Brain microvascular endothelial cell (primary cell): Measurements from ENCODE around the gene HYOU1.

Experiments used
- DNase-seq: peaks from one replicate; pipeline ENCODE4 v3.0.0-alpha.2; 2020
- H3K27ac ChIP-seq: fragments of 250-450 bp; sonication (Bioruptor Pico); 2 replicates; pipeline ENCODE4 v1.5.1; 2020; ENCODE audit warnings: mild to moderate bottlenecking, moderate library complexity
- H3K27me3 ChIP-seq: fragments of 250-450 bp; sonication (Bioruptor Pico); replicated peaks from 2 replicates; pipeline ENCODE4 v1.5.1; 2020; ENCODE audit warnings: mild to moderate bottlenecking
- H3K36me3 ChIP-seq: fragments of 250-450 bp; sonication (Bioruptor Pico); replicated peaks from 2 replicates; pipeline ENCODE4 v1.5.1; 2020; ENCODE audit warnings: mild to moderate bottlenecking
- H3K4me3 ChIP-seq: 2 replicates; pipeline ENCODE4 v1.5.1; 2011; ENCODE audit warnings: low read depth, mild to moderate bottlenecking, control low read depth, low read length, moderate library complexity
- in situ Hi-C: cut with HindIII; loops from 2 replicates; pipeline ENCODE4 v1.10.0; 2017; ENCODE audit warnings: low sequenced_read_pairs, low pct_ligation_motif_present
- TF ChIP-seq, protein P1 (sequence below): IDR thresholded peaks from 2 replicates; pipeline ENCODE4 v1.5.1; 2011; ENCODE audit warnings: low read depth, mild to moderate bottlenecking, moderate library complexity, low read length, control low read depth, inconsistent platforms; ENCODE audit errors: missing control alignments

Gene HYOU1

DNA sequence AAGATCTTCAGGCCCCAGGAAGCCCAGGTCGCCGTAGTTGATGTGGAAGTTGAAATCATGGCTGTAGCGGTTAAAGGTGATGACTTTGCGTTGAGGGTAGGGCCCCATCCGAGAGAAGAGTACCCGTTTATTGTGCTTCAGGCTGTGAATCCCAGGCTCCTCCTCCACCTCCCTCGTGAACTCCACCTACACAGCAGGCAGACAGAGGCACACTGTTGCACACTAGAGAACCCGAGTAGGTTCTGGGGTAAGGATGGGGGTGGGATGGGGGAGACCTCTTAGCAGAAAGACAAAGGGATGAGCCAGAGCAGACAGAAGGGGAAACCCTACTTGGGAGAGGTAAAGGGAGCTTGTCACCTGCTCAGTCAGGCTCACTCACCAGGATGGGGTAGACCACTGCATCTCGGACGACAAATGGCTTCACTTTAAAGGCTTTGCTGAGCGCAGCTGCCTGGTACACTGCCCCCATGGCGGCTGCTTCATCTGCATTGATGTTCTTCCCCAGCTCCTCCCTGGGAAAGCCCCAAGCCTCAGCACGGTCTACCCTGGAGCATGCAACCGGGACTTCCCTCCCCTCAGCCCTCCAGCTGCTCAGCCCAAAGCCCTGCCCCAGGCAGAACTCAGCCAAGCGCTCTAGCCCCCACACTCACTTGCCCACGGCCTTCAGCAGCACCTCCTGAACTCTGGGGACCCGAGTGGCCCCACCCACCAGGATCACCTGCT is 5.4 kb downstream of the HYOU1 start:
- DNase-seq = no peak
- TF ChIP-seq, protein P1, sequence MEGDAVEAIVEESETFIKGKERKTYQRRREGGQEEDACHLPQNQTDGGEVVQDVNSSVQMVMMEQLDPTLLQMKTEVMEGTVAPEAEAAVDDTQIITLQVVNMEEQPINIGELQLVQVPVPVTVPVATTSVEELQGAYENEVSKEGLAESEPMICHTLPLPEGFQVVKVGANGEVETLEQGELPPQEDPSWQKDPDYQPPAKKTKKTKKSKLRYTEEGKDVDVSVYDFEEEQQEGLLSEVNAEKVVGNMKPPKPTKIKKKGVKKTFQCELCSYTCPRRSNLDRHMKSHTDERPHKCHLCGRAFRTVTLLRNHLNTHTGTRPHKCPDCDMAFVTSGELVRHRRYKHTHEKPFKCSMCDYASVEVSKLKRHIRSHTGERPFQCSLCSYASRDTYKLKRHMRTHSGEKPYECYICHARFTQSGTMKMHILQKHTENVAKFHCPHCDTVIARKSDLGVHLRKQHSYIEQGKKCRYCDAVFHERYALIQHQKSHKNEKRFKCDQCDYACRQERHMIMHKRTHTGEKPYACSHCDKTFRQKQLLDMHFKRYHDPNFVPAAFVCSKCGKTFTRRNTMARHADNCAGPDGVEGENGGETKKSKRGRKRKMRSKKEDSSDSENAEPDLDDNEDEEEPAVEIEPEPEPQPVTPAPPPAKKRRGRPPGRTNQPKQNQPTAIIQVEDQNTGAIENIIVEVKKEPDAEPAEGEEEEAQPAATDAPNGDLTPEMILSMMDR = no peak
- Histone ChIP-seq H3K36me3 (peaks cover 86% of the 10 kb centered on the region), H3K27ac (no peak overlapping the region), H3K27me3 (no peaks in the 10 kb centered on the region), H3K4me3 (no peak overlapping the region)
- in situ Hi-C loops = no loop called here

DNA sequence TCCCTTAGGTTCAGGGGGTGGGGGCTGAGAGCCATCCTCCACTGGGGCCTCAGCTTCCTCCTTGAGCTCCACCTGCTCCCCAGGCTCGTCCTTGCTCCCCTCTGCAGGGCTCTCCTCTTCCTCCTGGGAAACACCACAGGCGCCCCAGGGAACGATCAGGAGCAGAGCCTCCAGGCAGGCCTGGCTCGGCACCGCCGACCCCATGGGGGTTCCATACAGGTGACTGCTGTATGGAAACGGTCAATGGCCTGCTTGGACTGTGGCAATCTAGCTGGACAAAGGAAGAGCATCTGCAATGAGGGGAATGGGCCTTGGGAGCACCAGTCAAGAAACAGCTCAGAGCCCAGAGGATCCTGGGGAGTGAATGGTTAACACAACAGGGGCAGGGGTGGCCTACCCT is 7.9 kb downstream of the HYOU1 start:
- in situ Hi-C loops = no loop called here
- peaks cover 90% of the 10 kb centered on the region for H3K36me3 ChIP-seq

DNA sequence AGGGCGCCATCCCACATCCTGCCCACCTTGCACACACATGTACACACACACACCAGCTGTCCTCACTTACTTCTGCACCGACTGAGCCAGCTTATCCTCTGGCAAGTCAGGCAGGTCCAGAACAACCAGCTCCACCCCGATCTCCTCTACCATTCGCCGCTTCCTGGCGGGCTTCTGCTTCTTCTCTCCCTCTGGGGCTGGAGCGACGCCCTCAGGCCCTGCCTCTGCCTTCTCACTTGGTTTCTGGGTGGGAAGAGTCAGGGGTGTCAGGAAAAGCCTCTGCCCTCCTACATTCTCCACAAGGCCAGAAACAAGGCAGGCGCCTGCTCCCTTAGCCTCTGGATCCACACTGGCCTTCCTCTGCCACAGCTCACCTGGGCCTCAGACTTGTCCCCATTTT is 8.4 kb downstream of the HYOU1 start:
- in situ Hi-C loops = no loop called here
- DNase-seq = no peak
- TF ChIP-seq, protein P1 = no peak
- H3K36me3 ChIP-seq = peaks cover 87% of the 10 kb centered on the region
- H3K27me3 ChIP-seq = no peaks in the 10 kb centered on the region
- H3K27ac ChIP-seq = no peak overlapping the region
- no peak overlapping the region for H3K4me3 ChIP-seq

More for the DNA sequence above, 7.9 kb downstream of the HYOU1 start:
- no peak overlapping the region for H3K4me3 ChIP-seq
- no peak overlapping the region for H3K27ac ChIP-seq
- no peak for DNase-seq
- TF ChIP-seq, protein P1 = no peak
- H3K27me3 ChIP-seq = no peaks in the 10 kb centered on the region

DNA sequence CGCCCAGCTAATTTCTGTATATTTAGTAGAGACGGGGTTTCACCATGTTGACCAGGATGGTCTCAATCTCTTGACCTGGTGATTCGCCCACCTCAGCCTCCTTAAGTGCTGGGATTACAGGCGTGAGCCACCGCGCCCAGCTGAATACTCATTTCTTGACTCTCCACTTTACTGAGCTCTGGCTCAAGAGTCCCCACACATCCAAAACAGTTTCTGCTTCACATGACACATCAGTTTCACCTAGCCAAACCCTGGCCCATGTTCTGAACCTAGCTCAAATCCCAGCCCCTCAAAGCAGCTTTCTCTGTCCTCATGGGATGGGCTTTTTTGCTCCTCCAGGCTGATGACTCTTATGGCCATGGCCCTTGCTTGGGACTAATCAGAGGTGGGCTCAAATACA is 9.8 kb downstream of the HYOU1 start:
- in situ Hi-C loops = no loop called here
- DNase-seq = no peak
- H3K4me3 ChIP-seq = no peak overlapping the region
- H3K27ac ChIP-seq = no peak overlapping the region
- no peaks in the 10 kb centered on the region for H3K27me3 ChIP-seq
- H3K36me3 ChIP-seq = peaks cover 73% of the 10 kb centered on the region
- TF ChIP-seq, protein P1 = no peak

DNA sequence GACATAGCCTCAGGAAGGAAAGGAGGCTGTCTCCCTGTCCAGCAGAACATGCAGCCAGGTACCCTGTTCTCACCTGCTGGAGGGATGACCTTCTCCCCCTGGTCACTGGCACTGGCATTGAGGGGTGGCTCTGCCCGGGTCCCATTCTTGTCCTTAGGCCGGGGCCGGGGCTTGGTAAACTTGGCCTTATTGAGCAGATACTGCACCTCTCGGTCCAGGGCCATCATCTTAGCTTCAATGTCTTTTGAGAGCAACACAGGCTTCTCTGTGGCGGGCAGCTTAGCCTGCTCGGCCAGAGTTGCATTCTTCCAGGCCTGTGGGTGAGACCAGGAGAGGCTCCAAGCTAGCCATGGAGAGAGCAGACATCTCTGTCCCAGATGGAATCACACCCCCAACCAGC is 10.5 kb downstream of the HYOU1 start:
- Histone ChIP-seq H3K36me3 (peaks cover 66% of the 10 kb centered on the region), H3K4me3 (no peak overlapping the region), H3K27me3 (no peaks in the 10 kb centered on the region), H3K27ac (no peak overlapping the region)
- in situ Hi-C loops = no loop called here
- TF ChIP-seq, protein P1 = no peak
- DNase-seq = no peak

DNA sequence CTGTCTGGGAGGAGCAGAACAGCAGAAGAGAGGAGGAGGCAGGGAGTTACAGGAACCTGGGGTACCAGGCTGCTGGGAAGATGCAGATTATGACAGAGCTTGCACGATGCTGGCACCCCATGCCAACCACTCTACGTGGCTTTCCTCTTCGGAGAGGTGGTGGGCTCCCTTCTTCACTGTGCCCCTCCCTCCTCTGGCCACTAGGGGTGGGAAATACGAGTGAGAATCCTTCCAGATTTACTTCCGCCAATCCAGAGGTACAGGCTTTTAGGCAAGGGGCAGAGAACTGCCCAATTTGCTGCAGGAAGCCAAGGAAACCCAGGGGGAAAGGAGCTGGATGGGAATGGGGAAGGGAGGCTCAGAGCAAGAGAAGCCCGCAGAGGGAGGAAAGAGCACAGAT is 12.3 kb downstream of the HYOU1 start:
- in situ Hi-C loops = no loop called here
- TF ChIP-seq, protein P1 = peak; percentile 48
- peaks cover 50% of the 10 kb centered on the region for H3K36me3 ChIP-seq
- DNase-seq = no peak
- H3K27me3 ChIP-seq = no peaks in the 10 kb centered on the region
- H3K4me3 ChIP-seq = no peak overlapping the region
- no peak overlapping the region for H3K27ac ChIP-seq
